HCT116 (cell line): ENCODE measurements around the gene DAGLA. TPM values are rescaled to one million over a fixed set of nuclear protein-coding genes. Genes with fewer than 3 reads are reported as not detected.

ENCODE experiments used
- ATAC-seq: fragments of 200-7000 bp; cut with Tn5 transposase; 2 replicates; pipeline ENCODE4 v1.9.1; 2020; ENCODE audit warnings: mild to moderate bottlenecking, moderate library complexity
- BruUV-seq: library from RNA; stranded (reverse); fragments of 400-500 nt; replicated peaks from 2 replicates; lab custom pipeline; 2021; lab: Mats Ljungman, UMichigan
- CTCF ChIA-PET: fragments of 300-600 bp; sonication (Branson Sonifier 250); formaldehyde crosslinking; loops from one replicate; lab custom pipeline; 2021; ENCODE audit warnings: antibody characterized with exemption; lab: Charles Lee
- POLR2A ChIA-PET: fragments of 300-600, 350-600 bp; sonication (Branson Sonifier 250); formaldehyde crosslinking; loops from one replicate; lab custom pipeline; 2021; ENCODE audit warnings: antibody characterized with exemption; lab: Charles Lee
- RAD21 ChIA-PET, 2 experiments: fragments of 300-600 bp; sonication (Branson Sonifier 250); formaldehyde crosslinking; loops; one replicate each; lab custom pipeline; 2023; ENCODE audit warnings: low total read pairs in 2 of 2; ENCODE audit not compliant: uncharacterized antibody in 2 of 2, unreplicated experiment in 2 of 2, low non-redundant PET in 1 of 2; lab: Charles Lee
- DNase-seq: peaks from one replicate; pipeline ENCODE4 v3.0.0-alpha.2; 2010; ENCODE audit warnings: low read depth, low spot score
- H2AFZ ChIP-seq: fragments of 200-600 bp; shearing (Covaris generic), sonication (generic); 2 replicates; pipeline ENCODE4 v1.6.1; 2017; ENCODE audit warnings: low read depth, mixed run types, mixed read lengths, antibody characterized with exemption, low read length; ENCODE audit not compliant: poor library complexity, severe bottlenecking
- H3K27ac ChIP-seq: 2 replicates; pipeline ENCODE4 v1.5.1; 2012; ENCODE audit warnings: low read depth, low read length
- H3K27me3 ChIP-seq: fragments of 200-600 bp; sonication (generic); 2 replicates; pipeline ENCODE4 v1.6.1; 2016; ENCODE audit warnings: mixed run types, low read length, mixed read lengths; ENCODE audit not compliant: insufficient read depth
- H3K36me3 ChIP-seq, 2 experiments: fragments of 200-500 bp in 1 of 2; fragments of 200-600 bp in 1 of 2; sonication (Bioruptor generic) in 1 of 2; sonication (generic) in 1 of 2; 2 replicates each; pipeline versions ENCODE4 v1.5.1 to v1.6.1; 2014 to 2016; ENCODE audit warnings: low read length in 2 of 2, inconsistent platforms in 1 of 2, mixed read lengths in 1 of 2, mixed run types in 1 of 2; ENCODE audit not compliant: insufficient read depth in 2 of 2, control insufficient read depth in 1 of 2
- H3K4me1 ChIP-seq, 2 experiments: fragments of 200-600 bp in 1 of 2; sonication (generic) in 1 of 2; 2 replicates each; pipeline versions ENCODE4 v1.5.1 to v1.6.1; 2012 to 2017; ENCODE audit warnings: low read length in 2 of 2, inconsistent platforms in 1 of 2, mild to moderate bottlenecking in 1 of 2, mixed read lengths in 1 of 2, mixed run types in 1 of 2, moderate library complexity in 1 of 2; ENCODE audit not compliant: insufficient read depth in 2 of 2, control insufficient read depth in 1 of 2
- H3K4me2 ChIP-seq: fragments of 200-600 bp; sonication (generic); 2 replicates; pipeline ENCODE4 v1.6.1; 2017; ENCODE audit warnings: mixed run types, low read length, mixed read lengths
- H3K4me3 ChIP-seq, 2 experiments: fragments of 200-600 bp in 1 of 2; sonication (generic) in 1 of 2; replicated peaks in 1 of 2; 2 replicates each; pipeline ENCODE4 v1.5.1; 2011 to 2016; ENCODE audit warnings: low read length in 2 of 2, control low read depth in 1 of 2, low read depth in 1 of 2, mild to moderate bottlenecking in 1 of 2, mixed read lengths in 1 of 2, mixed run types in 1 of 2
- H3K79me2 ChIP-seq: fragments of 200-600 bp; sonication (generic); 2 replicates; pipeline ENCODE4 v1.6.1; 2017; ENCODE audit warnings: mild to moderate bottlenecking, mixed run types, low read length, moderate library complexity, mixed read lengths; ENCODE audit not compliant: insufficient read depth
- H3K9ac ChIP-seq: fragments of 200-600 bp; sonication (generic); 2 replicates; pipeline ENCODE4 v1.6.1; 2016; ENCODE audit warnings: low read length, mixed read lengths
- H3K9me2 ChIP-seq: fragments of 200-600 bp; sonication (generic), shearing (Covaris generic); 2 replicates; pipeline ENCODE4 v1.6.1; 2017; ENCODE audit warnings: mixed run types, mild to moderate bottlenecking, moderate library complexity; ENCODE audit not compliant: insufficient read depth
- H3K9me3 ChIP-seq, 2 experiments: fragments of 200-500 bp in 1 of 2; fragments of 200-600 bp in 1 of 2; sonication (Bioruptor generic) in 1 of 2; sonication (generic) in 1 of 2; 2 replicates each; pipeline ENCODE4 v1.6.1; 2014 to 2017; ENCODE audit warnings: low read length in 2 of 2, mixed read lengths in 2 of 2, inconsistent platforms in 1 of 2, low read depth in 1 of 2, mild to moderate bottlenecking in 1 of 2, mixed run types in 1 of 2, moderate library complexity in 1 of 2; ENCODE audit not compliant: control insufficient read depth in 1 of 2, insufficient read depth in 1 of 2
- H4K20me1 ChIP-seq: fragments of 200-600 bp; sonication (generic), shearing (Covaris generic); 2 replicates; pipeline ENCODE4 v1.6.1; 2017; ENCODE audit warnings: mixed run types, mild to moderate bottlenecking, moderate library complexity; ENCODE audit not compliant: insufficient read depth
- CBX3 ChIP-seq: IDR thresholded peaks from 2 replicates; pipeline ENCODE4 v1.6.1; 2012; ENCODE audit warnings: low read depth
- CEBPB ChIP-seq: IDR thresholded peaks from 2 replicates; pipeline ENCODE4 v1.6.1; 2012; ENCODE audit warnings: low read depth
- EGR1 ChIP-seq: IDR thresholded peaks from 2 replicates; pipeline ENCODE4 v1.6.1; 2012; ENCODE audit warnings: low read depth
- EZH2 ChIP-seq: fragments of 200-600 bp; sonication (generic); IDR thresholded peaks from 2 replicates; pipeline ENCODE4 v1.6.1; 2017; ENCODE audit warnings: antibody characterized with exemption, mixed run types
- EZH2phosphoT487 ChIP-seq: fragments of 200-600 bp; IDR thresholded peaks from 2 replicates; pipeline ENCODE4 v1.6.1; 2018; ENCODE audit warnings: antibody characterized with exemption, borderline replicate concordance
- FOSL1 ChIP-seq: IDR thresholded peaks from 2 replicates; pipeline ENCODE4 v1.6.1; 2012; ENCODE audit warnings: low read depth
- JUND ChIP-seq: IDR thresholded peaks from 2 replicates; pipeline ENCODE4 v1.6.1; 2012
- POLR2A ChIP-seq: IDR thresholded peaks from 2 replicates; pipeline ENCODE4 v1.7.0; 2011; ENCODE audit warnings: borderline replicate concordance; ENCODE audit not compliant: insufficient read depth, insufficient read length; ENCODE audit errors: extremely low read depth
- POLR2AphosphoS5 ChIP-seq: IDR thresholded peaks from 2 replicates; pipeline ENCODE4 v1.6.1; 2011; ENCODE audit warnings: mild to moderate bottlenecking, low read depth, low read length, moderate library complexity
- RAD21 ChIP-seq: IDR thresholded peaks from 2 replicates; pipeline ENCODE4 v1.6.1; 2012; ENCODE audit warnings: low read depth, mild to moderate bottlenecking
- SIN3A ChIP-seq: IDR thresholded peaks from 2 replicates; pipeline ENCODE4 v1.6.1; 2012; ENCODE audit warnings: low read depth
- SP1 ChIP-seq: IDR thresholded peaks from 2 replicates; pipeline ENCODE4 v1.6.1; 2012; ENCODE audit warnings: low read depth
- SRF ChIP-seq: IDR thresholded peaks from 2 replicates; pipeline ENCODE4 v1.6.1; 2012; ENCODE audit warnings: low read depth
- TCF7L2 ChIP-seq: IDR thresholded peaks from 2 replicates; pipeline ENCODE4 v1.7.0; 2011; ENCODE audit warnings: borderline replicate concordance, inconsistent platforms; ENCODE audit not compliant: insufficient read depth, insufficient read length; ENCODE audit errors: extremely low read depth
- YY1 ChIP-seq: IDR thresholded peaks from 2 replicates; pipeline ENCODE4 v1.6.1; 2011; ENCODE audit warnings: low read length, low read depth, moderate library complexity, mild to moderate bottlenecking; ENCODE audit not compliant: insufficient replicate concordance; ENCODE audit errors: extremely low read depth
- ZNF274 ChIP-seq: fragments of 200-500 bp; sonication (Bioruptor generic); IDR thresholded peaks from 2 replicates; pipeline ENCODE4 v1.6.1; 2014; ENCODE audit warnings: mild to moderate bottlenecking, low read depth, low read length, inconsistent platforms
- intact Hi-C: fragments of 100-400 bp; cut with micrococcal nuclease; formaldehyde crosslinking; loops from 2 replicates; pipeline ENCODE4 v1.10.0; 2022
- total RNA-seq: library from RNA; stranded (reverse); gene quantifications from one replicate; pipeline ENCODE4 v1.2.1, GENCODE V29; 2021; ENCODE audit not compliant: unreplicated experiment
- TF ChIP-seq, protein P1 (sequence below): IDR thresholded peaks from 2 replicates; pipeline ENCODE4 v1.6.1; 2011; ENCODE audit warnings: mild to moderate bottlenecking, low read length, moderate library complexity; ENCODE audit not compliant: insufficient replicate concordance; ENCODE audit errors: extremely low read depth
- TF ChIP-seq, protein P2 (sequence below): IDR thresholded peaks from 2 replicates; pipeline ENCODE4 v1.6.1; 2012; ENCODE audit warnings: low read depth
- TF ChIP-seq, protein P3 (sequence below), 3 experiments: fragments of 200-600 bp in 1 of 3; sonication (generic) in 1 of 3; IDR thresholded peaks in 2 of 3; conservative IDR thresholded peaks in 1 of 3; 2 replicates each; pipeline ENCODE4 v1.5.1; 2012 to 2017; ENCODE audit warnings: low read depth in 2 of 3, low read length in 2 of 3, antibody characterized with exemption in 1 of 3, borderline replicate concordance in 1 of 3, control low read depth in 1 of 3, mild to moderate bottlenecking in 1 of 3, mixed read lengths in 1 of 3, mixed run types in 1 of 3, moderate library complexity in 1 of 3; ENCODE audit not compliant: insufficient read depth in 1 of 3
- TF ChIP-seq, protein P4 (sequence below): IDR thresholded peaks from 2 replicates; pipeline ENCODE4 v1.6.1; 2012

Gene DAGLA
- total RNA-seq, 1 experiment from 2014 or later = 2.7 TPM

DNA sequence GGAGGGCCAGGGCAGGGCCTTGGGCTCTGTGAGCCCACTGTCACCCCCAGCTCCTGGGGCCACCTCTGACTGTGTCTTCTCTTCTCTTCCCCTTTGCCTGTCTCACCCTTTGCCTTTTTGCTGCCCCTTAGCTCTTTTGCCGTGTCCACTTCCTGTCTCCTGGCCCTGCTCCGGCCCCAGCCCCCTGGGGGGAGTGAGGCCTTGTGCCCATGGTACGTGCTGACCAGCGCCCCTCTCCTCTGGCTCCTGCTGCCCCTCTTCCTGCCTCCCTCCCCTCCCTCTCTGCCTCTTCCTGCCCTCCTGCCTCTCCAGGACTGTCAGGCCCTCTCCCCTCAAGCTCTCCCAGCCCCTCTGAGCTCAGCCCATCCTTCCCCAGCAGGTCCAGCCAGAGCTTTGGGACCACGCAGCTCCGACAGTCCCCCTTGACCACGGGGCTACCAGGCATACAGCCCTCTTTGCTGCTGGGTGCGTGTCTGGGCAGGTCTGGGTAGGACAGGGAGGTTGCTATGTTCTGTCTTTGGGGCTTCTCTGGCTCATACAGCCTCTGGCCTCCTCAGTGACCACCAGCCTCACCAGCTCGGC, 100.5 kb downstream of the DAGLA start:
- BruUV-seq = no TSS peak
- H3K9ac ChIP-seq = no peak overlapping the region
- H3K4me1 ChIP-seq = no peaks in the 10 kb centered on the region
- no peaks in the 10 kb centered on the region for H3K9me3 ChIP-seq
- POLR2A ChIA-PET = interaction anchor here (2.0 kb wide), 1 partner anchor 12 kb away, joined by 6 read pairs; the partner anchor contains the start of genes FEN1 and TMEM258
- TF ChIP-seq SRF = no peak
- TF ChIP-seq RAD21 = no peak
- no peak for TF ChIP-seq CBX3
- no peak for TF ChIP-seq FOSL1
- TF ChIP-seq JUND = no peak
- no peak for TF ChIP-seq SIN3A
- TF ChIP-seq SP1 = no peak
- no peak for TF ChIP-seq CEBPB
- TF ChIP-seq EGR1 = no peak
- TF ChIP-seq TCF7L2 = no peak
- TF ChIP-seq EZH2phosphoT487 = no peak
- TF ChIP-seq EZH2 = no peak
- no peak for TF ChIP-seq YY1
- TF ChIP-seq, protein P1, sequence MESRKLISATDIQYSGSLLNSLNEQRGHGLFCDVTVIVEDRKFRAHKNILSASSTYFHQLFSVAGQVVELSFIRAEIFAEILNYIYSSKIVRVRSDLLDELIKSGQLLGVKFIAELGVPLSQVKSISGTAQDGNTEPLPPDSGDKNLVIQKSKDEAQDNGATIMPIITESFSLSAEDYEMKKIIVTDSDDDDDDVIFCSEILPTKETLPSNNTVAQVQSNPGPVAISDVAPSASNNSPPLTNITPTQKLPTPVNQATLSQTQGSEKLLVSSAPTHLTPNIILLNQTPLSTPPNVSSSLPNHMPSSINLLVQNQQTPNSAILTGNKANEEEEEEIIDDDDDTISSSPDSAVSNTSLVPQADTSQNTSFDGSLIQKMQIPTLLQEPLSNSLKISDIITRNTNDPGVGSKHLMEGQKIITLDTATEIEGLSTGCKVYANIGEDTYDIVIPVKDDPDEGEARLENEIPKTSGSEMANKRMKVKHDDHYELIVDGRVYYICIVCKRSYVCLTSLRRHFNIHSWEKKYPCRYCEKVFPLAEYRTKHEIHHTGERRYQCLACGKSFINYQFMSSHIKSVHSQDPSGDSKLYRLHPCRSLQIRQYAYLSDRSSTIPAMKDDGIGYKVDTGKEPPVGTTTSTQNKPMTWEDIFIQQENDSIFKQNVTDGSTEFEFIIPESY = no peak
- TF ChIP-seq POLR2A = no peak
- TF ChIP-seq, protein P2, sequence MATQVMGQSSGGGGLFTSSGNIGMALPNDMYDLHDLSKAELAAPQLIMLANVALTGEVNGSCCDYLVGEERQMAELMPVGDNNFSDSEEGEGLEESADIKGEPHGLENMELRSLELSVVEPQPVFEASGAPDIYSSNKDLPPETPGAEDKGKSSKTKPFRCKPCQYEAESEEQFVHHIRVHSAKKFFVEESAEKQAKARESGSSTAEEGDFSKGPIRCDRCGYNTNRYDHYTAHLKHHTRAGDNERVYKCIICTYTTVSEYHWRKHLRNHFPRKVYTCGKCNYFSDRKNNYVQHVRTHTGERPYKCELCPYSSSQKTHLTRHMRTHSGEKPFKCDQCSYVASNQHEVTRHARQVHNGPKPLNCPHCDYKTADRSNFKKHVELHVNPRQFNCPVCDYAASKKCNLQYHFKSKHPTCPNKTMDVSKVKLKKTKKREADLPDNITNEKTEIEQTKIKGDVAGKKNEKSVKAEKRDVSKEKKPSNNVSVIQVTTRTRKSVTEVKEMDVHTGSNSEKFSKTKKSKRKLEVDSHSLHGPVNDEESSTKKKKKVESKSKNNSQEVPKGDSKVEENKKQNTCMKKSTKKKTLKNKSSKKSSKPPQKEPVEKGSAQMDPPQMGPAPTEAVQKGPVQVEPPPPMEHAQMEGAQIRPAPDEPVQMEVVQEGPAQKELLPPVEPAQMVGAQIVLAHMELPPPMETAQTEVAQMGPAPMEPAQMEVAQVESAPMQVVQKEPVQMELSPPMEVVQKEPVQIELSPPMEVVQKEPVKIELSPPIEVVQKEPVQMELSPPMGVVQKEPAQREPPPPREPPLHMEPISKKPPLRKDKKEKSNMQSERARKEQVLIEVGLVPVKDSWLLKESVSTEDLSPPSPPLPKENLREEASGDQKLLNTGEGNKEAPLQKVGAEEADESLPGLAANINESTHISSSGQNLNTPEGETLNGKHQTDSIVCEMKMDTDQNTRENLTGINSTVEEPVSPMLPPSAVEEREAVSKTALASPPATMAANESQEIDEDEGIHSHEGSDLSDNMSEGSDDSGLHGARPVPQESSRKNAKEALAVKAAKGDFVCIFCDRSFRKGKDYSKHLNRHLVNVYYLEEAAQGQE = no peak
- TF ChIP-seq, protein P3, sequence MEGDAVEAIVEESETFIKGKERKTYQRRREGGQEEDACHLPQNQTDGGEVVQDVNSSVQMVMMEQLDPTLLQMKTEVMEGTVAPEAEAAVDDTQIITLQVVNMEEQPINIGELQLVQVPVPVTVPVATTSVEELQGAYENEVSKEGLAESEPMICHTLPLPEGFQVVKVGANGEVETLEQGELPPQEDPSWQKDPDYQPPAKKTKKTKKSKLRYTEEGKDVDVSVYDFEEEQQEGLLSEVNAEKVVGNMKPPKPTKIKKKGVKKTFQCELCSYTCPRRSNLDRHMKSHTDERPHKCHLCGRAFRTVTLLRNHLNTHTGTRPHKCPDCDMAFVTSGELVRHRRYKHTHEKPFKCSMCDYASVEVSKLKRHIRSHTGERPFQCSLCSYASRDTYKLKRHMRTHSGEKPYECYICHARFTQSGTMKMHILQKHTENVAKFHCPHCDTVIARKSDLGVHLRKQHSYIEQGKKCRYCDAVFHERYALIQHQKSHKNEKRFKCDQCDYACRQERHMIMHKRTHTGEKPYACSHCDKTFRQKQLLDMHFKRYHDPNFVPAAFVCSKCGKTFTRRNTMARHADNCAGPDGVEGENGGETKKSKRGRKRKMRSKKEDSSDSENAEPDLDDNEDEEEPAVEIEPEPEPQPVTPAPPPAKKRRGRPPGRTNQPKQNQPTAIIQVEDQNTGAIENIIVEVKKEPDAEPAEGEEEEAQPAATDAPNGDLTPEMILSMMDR (IDR thresholded peaks at IDR 0.05 in 2 of 3, conservative IDR thresholded peaks at IDR 0.05 in 1 of 3; ENCODE audit: borderline replicate concordance in 1 of 3, insufficient read depth in 1 of 3, low read depth in 2 of 3, low read length in 2 of 3) = no peak
- TF ChIP-seq, protein P4, sequence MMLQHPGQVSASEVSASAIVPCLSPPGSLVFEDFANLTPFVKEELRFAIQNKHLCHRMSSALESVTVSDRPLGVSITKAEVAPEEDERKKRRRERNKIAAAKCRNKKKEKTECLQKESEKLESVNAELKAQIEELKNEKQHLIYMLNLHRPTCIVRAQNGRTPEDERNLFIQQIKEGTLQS = no peak
- no peak for TF ChIP-seq POLR2AphosphoS5
- no peak for TF ChIP-seq ZNF274
- TF ChIP-seq, all 23 proteins: peak for 0
- H3K79me2 ChIP-seq = no peaks in the 10 kb centered on the region
- H2AFZ ChIP-seq = no peak overlapping the region
- no peak overlapping the region for H3K27ac ChIP-seq
- CTCF ChIA-PET = interaction anchor here (0.9 to 1.4 kb wide), 2 partner anchors 11 to 31 kb away, joined by 3 read pairs; no protein-coding TSS in a partner anchor
- intact Hi-C loops = no loop called here
- H3K36me3 ChIP-seq = peaks cover 7 to 25% of the 10 kb centered on the region in 2 experiments; a peak in 3 of 4 replicates
- no peak for DNase-seq
- H3K27me3 ChIP-seq = no peaks in the 10 kb centered on the region
- no peaks in the 10 kb centered on the region for H3K9me2 ChIP-seq
- no peaks in the 10 kb centered on the region for H4K20me1 ChIP-seq
- no peak overlapping the region for H3K4me2 ChIP-seq
- H3K4me3 ChIP-seq = no peak overlapping the region
- no peak for ATAC-seq
- RAD21 ChIA-PET = no interaction called here
